Thymus (tissue), 11 donors: Measurements from ENCODE around the gene HES2. TPM values are rescaled to one million over a fixed set of nuclear protein-coding genes. Genes with fewer than 3 reads are reported as not detected.
A peak's percentile ranks its signal among the peaks of the same experiment; 100 is the strongest.

Experiments used
- DNase-seq, 9 donors: peaks; one replicate each; pipeline ENCODE4 v3.0.0-alpha.2; 2013; ENCODE audit warnings: low spot score in 9 of 9, low read depth in 6 of 9, missing footprints in 1 of 9
- H3K27ac ChIP-seq, 2 donors: one replicate each; pipeline ENCODE4 v1.5.1; 2013; ENCODE audit warnings: control low read depth in 1 of 2, low read depth in 1 of 2, low read length in 1 of 2, mild to moderate bottlenecking in 1 of 2, moderate library complexity in 1 of 2
- H3K27me3 ChIP-seq, 2 donors: one replicate each; pipeline ENCODE4 v1.5.1; 2013; ENCODE audit warnings: low read length in 1 of 2; ENCODE audit not compliant: control insufficient read depth in 2 of 2, insufficient read depth in 1 of 2
- H3K36me3 ChIP-seq, 2 donors: one replicate each; pipeline ENCODE4 v1.5.1; 2013; ENCODE audit warnings: low read length in 1 of 2, mild to moderate bottlenecking in 1 of 2, moderate library complexity in 1 of 2; ENCODE audit not compliant: control insufficient read depth in 2 of 2, insufficient read depth in 2 of 2
- H3K4me1 ChIP-seq, 2 donors: one replicate each; pipeline ENCODE4 v1.5.1; 2013; ENCODE audit warnings: low read length in 2 of 2; ENCODE audit not compliant: control insufficient read depth in 2 of 2, insufficient read depth in 2 of 2
- H3K4me3 ChIP-seq, 2 donors: one replicate each; pipeline ENCODE4 v1.5.1; 2013; ENCODE audit warnings: low read length in 2 of 2, control low read depth in 1 of 2, mild to moderate bottlenecking in 1 of 2
- H3K9me3 ChIP-seq, 2 donors: one replicate each; pipeline ENCODE4 v1.5.1; 2013; ENCODE audit warnings: low read length in 1 of 2, mild to moderate bottlenecking in 1 of 2; ENCODE audit not compliant: control insufficient read depth in 2 of 2, insufficient read depth in 1 of 2
- whole genome bisulfite sequencing: extraction: QIAGEN DNeasy Blood & Tissue Kit; methylation state at CpG from one replicate; pipeline ENCODE4 v1.1.7; 2013; 5-methylcytosine and 5-hydroxymethylcytosine counted together
- polyA plus RNA-seq: library from polyadenylated mRNA; stranded (reverse); fragments of 200-250 nt; gene quantifications from one replicate; pipeline ENCODE4 v1.2.3, GENCODE V29; 2013
- total RNA-seq: library from RNA; stranded (reverse); fragments of 120-200 nt; gene quantifications from one replicate; pipeline ENCODE4 v1.2.4, GENCODE V29; 2013
- donor health status: healthy.

The HES2 gene
- total and polyA plus RNA-seq, 2 donors: 0.24 to 2.2 TPM

GRCh38 chr1:6423321-6423999 lies 3.7 kb upstream of the HES2 start:
- no peaks in the 10 kb centered on the region for H3K36me3 ChIP-seq
- H3K4me3 ChIP-seq: no peak overlapping the region
- no peaks in the 10 kb centered on the region for H3K9me3 ChIP-seq
- peaks cover 77 to 95% of the 10 kb centered on the region in 2 donors for H3K27me3 ChIP-seq
- H3K4me1 ChIP-seq: peaks cover 3 to 11% of the 10 kb centered on the region in 2 donors
- 11% methylated on average over 24 of the region's 24 CpGs for WGBS
- peak in 4 of 9 donors; percentile 16 to 51 (median 38) for DNase-seq
- no peak overlapping the region for H3K27ac ChIP-seq

- Histone ChIP-seq H3K9me3 (no peaks in the 10 kb centered on the region), H3K27me3 (peaks cover 89 to 95% of the 10 kb centered on the region in 2 donors), H3K36me3 (no peaks in the 10 kb centered on the region), H3K4me1 (peaks cover 3 to 11% of the 10 kb centered on the region in 2 donors), H3K27ac (no peak overlapping the region), H3K4me3 (no peak overlapping the region)
- WGBS: 47% methylated on average over 4 of the region's 4 CpGs
- no peak for DNase-seq
Observed at GRCh38 chr1:6421266-6421665, 1.5 kb upstream of the HES2 start.

GRCh38 chr1:6420454-6421042 lies 829 bp upstream of the HES2 start:
- Histone ChIP-seq H3K4me1 (peaks cover 3 to 11% of the 10 kb centered on the region in 2 donors), H3K9me3 (no peaks in the 10 kb centered on the region), H3K27ac (no peak overlapping the region), H3K36me3 (no peaks in the 10 kb centered on the region), H3K27me3 (peaks cover 87 to 95% of the 10 kb centered on the region in 2 donors), H3K4me3 (no peak overlapping the region)
- DNase-seq: no peak
- 8% methylated on average over 44 of the region's 44 CpGs for WGBS

GRCh38 chr1:6419397-6419803 lies 319 bp downstream of the HES2 start:
- H3K27ac ChIP-seq: no peak overlapping the region
- no peaks in the 10 kb centered on the region for H3K9me3 ChIP-seq
- 7% methylated on average over 48 of the region's 48 CpGs for WGBS
- peaks cover 78 to 99% of the 10 kb centered on the region in 2 donors for H3K27me3 ChIP-seq
- no peak for DNase-seq
- no peaks in the 10 kb centered on the region for H3K36me3 ChIP-seq
- H3K4me3 ChIP-seq: peak overlapping the region in 1 of 2 donors; percentile 3
- H3K4me1 ChIP-seq: peaks cover 0 to 14% of the 10 kb centered on the region in 2 donors

DNA sequence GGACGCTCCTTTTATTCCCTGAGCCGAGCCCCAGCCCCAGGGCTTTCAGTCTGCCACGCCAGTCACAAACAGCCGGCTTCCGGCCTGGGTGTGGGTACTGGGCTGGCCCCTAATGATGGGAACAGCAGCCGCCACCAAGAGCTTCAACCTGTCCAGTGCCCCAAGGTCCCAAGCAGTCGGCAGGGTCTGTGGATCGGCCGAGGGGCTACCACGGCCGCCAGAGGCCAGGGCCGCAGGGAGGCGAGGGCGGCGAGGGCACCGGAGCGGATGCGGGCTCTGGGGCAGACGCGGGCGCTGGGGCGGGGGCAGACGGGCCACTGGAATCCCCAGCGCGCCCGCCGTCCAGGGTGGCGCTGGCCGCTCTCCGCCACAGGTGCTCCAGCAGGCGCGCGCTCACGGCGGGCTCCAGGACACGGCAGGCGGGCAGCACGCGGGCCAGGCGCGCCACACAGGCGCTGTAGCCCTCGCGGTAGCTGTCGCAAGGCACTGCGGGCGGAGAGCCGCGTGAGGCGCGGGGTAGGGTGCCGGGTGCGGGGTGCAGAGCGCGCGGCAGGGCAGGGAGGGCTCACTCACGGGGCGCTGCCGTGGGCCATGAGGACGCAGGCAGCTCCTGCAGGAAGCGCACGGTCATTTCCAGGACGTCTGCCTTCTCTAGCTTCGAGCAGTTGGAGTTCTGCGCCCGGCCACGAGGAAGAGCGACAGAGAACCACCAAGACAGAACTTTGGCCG lies 887 bp downstream of the HES2 start:
- Histone ChIP-seq H3K4me1 (peaks cover 0 to 11% of the 10 kb centered on the region in 2 donors), H3K27me3 (peaks cover 73 to 97% of the 10 kb centered on the region in 2 donors), H3K9me3 (no peaks in the 10 kb centered on the region), H3K27ac (no peak overlapping the region), H3K4me3 (no peak overlapping the region), H3K36me3 (no peaks in the 10 kb centered on the region)
- 13% methylated on average over 69 of the region's 69 CpGs for WGBS
- DNase-seq: no peak

GRCh38 chr1:6417961-6418667 lies 1.6 kb downstream of the HES2 start:
- H3K27me3 ChIP-seq: peaks cover 65 to 94% of the 10 kb centered on the region in 2 donors
- WGBS: 70% methylated on average over 8 of the region's 8 CpGs
- H3K4me3 ChIP-seq: no peak overlapping the region
- H3K9me3 ChIP-seq: no peaks in the 10 kb centered on the region
- no peak overlapping the region for H3K27ac ChIP-seq
- H3K4me1 ChIP-seq: peaks cover 0 to 9% of the 10 kb centered on the region in 2 donors
- DNase-seq: no peak
- H3K36me3 ChIP-seq: no peaks in the 10 kb centered on the region

DNA sequence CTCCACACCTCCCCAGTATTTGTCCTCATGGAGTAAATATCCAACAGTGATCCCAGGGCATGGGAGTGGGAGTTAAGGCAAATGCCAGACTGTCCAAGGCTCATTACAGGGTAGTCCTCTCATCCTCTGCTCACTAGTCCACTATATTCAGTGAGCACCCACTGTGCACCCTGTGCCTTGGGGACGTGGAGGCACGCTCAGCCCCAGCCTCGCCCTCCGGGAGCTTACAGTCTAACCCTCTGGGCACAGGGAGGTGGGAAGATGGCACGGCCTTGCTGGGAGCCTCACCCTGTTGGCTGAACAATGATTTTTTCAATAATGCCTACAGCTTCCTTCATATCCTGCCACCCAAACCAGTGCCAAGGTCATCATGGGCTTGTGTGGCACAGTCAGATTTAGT lies 2.8 kb downstream of the HES2 start:
- peaks cover 61 to 89% of the 10 kb centered on the region in 2 donors for H3K27me3 ChIP-seq
- no peaks in the 10 kb centered on the region for H3K9me3 ChIP-seq
- H3K4me1 ChIP-seq: peaks cover 0 to 9% of the 10 kb centered on the region in 2 donors
- no peak overlapping the region for H3K4me3 ChIP-seq
- no peak for DNase-seq
- H3K36me3 ChIP-seq: no peaks in the 10 kb centered on the region
- H3K27ac ChIP-seq: no peak overlapping the region
- WGBS: 97% methylated on average over 5 of the region's 5 CpGs

- Histone ChIP-seq H3K27ac (no peak overlapping the region), H3K4me1 (peaks cover 0 to 9% of the 10 kb centered on the region in 2 donors)
Observed at GRCh38 chr1:6416295-6416656, 3.4 kb downstream of the HES2 start.

More at GRCh38 chr1:6416295-6416656, 3.4 kb downstream of the HES2 start:
- Histone ChIP-seq H3K9me3 (no peaks in the 10 kb centered on the region), H3K36me3 (no peaks in the 10 kb centered on the region), H3K27me3 (peaks cover 55 to 84% of the 10 kb centered on the region in 2 donors), H3K4me3 (no peak overlapping the region)
- DNase-seq: no peak
- 90% methylated on average over 8 of the region's 8 CpGs for WGBS
